Activated T-helper 2 cell treated with anti-CD3 and anti-CD28 coated beads, Interferon-gamma antibody, Interleukin-2, Interleukin-4, amounts not matched to agents 10 μg/mL and 5 μg/mL and 100 μg/mL, durations not matched to agents 14 hours and 24 hours and 36 hours (primary cell): Measurements from ENCODE around the gene SMR3B. TPM values are rescaled to one million over a fixed set of nuclear protein-coding genes. Genes with fewer than 3 reads are reported as not detected.

Source experiments
- DNase-seq: peaks from one replicate; pipeline ENCODE4 v3.0.0; 2021; ENCODE audit warnings: low spot score
- H3K27ac Mint-ChIP-seq: one replicate; pipeline ENCODE4 v1.8.0; 2021; ENCODE audit warnings: mixed read lengths
- H3K27me3 Mint-ChIP-seq: one replicate; pipeline ENCODE4 v1.8.0; 2021; ENCODE audit warnings: low read depth, mixed read lengths
- H3K36me3 Mint-ChIP-seq: one replicate; pipeline ENCODE4 v1.8.0; 2021; ENCODE audit warnings: low read depth, mixed read lengths
- H3K4me1 Mint-ChIP-seq: one replicate; pipeline ENCODE4 v1.8.0; 2021; ENCODE audit warnings: low read depth, mixed read lengths
- H3K4me3 Mint-ChIP-seq: one replicate; pipeline ENCODE4 v1.8.0; 2021; ENCODE audit warnings: low read depth, mild to moderate bottlenecking, moderate library complexity, mixed read lengths
- H3K9me3 Mint-ChIP-seq: one replicate; pipeline ENCODE4 v1.8.0; 2021; ENCODE audit warnings: mixed read lengths
- intact Hi-C: fragments of 100-400 bp; cut with micrococcal nuclease; formaldehyde crosslinking; loops from one replicate; pipeline ENCODE4 v1.15.1; 2023
- total RNA-seq: library from RNA; stranded (reverse); gene quantifications from 2 replicates; pipeline ENCODE4 v1.2.3, GENCODE V29; 2022

Gene SMR3B
- total RNA-seq = not detected in 2 replicates

DNA sequence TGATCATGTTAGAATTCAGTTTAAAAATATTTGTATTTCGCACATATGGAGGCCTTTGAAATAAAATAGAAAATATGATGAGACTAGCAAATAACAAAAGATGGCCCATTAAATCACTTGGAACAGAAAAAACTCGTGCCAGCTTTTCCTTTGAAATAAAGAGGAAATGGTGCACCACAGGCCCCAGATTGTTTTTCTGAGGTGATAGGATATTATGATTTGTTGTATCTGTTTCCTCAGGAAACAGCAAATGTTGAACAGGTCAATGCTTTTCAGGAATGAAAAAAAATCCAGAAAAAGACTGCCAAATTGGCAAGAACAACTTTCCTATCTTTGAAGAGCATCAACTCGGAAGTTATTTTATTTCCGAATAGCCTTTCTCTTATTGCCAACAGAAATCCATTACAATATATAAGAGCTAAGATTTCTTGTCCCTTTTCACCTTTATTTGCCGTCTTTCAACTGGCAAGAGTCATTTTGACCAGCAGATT is at the start of gene SMR3B:
SMR3B (plus strand) TSS at position 441 of the 491 bp plus-strand sequence. CDS start 1,380 bp downstream, outside the sequence.
- intact Hi-C loops = no loop called here
- Mint-ChIP-seq H3K36me3 (no peaks in the 10 kb centered on the region), H3K27me3 (no peaks in the 10 kb centered on the region), H3K27ac (no peak within 1 kb of the TSS), H3K4me3 (no peak within 1 kb of the TSS), H3K4me1 (no peaks in the 10 kb centered on the region), H3K9me3 (no peaks in the 10 kb centered on the region)
- DNase-seq = no peak

DNA sequence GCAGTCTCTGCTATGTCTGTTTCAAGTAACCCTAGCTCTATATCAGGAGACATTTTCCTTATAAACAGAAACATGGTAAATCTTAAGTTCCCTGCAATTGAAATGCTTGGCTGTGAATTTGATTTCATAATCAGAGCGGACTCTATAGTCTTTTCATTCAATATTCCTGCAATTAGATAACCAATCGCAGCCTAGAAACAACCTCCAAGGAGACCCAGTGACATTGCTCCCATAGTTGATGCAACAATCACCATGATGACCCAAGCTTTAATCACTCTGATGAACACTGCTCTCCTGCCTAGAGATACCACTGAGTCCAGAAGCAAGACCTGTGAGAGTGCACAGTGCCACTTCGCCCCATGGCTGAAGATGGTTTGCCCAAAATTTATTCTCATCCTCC is 48.2 kb upstream of the SMR3B start, which contains the start of gene CABS1:
CABS1 (plus strand) TSS at position 301 of the 400 bp plus-strand sequence; CDS start at position 360, 59 bp downstream.
- H3K4me1 Mint-ChIP-seq = no peaks in the 10 kb centered on the region
- no peak within 1 kb of the TSS for H3K4me3 Mint-ChIP-seq
- no peak for DNase-seq
- no peaks in the 10 kb centered on the region for H3K9me3 Mint-ChIP-seq
- H3K36me3 Mint-ChIP-seq = no peaks in the 10 kb centered on the region
- intact Hi-C loops = no loop called here
- no peak within 1 kb of the TSS for H3K27ac Mint-ChIP-seq
- H3K27me3 Mint-ChIP-seq = no peaks in the 10 kb centered on the region

GRCh38 chr4:70336043-70336442 is 46.9 kb upstream of the SMR3B start:
- H3K4me3 Mint-ChIP-seq = no peak overlapping the region
- intact Hi-C loops = no loop called here
- no peaks in the 10 kb centered on the region for H3K36me3 Mint-ChIP-seq
- no peaks in the 10 kb centered on the region for H3K4me1 Mint-ChIP-seq
- DNase-seq = no peak
- H3K27ac Mint-ChIP-seq = no peak overlapping the region
- no peaks in the 10 kb centered on the region for H3K9me3 Mint-ChIP-seq
- H3K27me3 Mint-ChIP-seq = no peaks in the 10 kb centered on the region

DNA sequence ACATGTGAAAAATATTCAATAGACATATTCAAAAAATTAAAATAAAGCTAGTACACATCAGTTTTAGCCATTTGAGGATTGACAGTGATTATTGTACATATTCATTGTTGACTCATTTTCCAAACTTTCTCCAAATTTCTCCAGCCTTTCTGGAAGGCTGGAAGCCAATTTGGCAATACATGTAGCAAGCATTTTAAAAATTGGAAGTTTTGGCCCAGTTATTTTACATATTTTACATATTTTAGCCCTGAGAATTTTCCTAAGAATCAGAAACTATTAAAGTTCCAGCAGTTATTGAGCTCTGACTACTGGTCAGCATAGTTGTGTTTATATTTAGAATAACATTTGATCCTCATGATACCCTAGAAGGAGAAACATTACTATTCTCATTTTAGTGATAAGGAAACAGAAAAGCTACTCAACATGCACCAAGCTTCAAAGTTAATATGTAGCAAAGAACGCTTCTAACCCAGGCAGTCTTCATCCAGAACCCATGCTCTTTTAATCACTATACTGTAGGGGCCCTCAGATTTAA is 45.0 kb upstream of the SMR3B start:
- Mint-ChIP-seq H3K36me3 (no peaks in the 10 kb centered on the region), H3K9me3 (no peaks in the 10 kb centered on the region), H3K27ac (no peak overlapping the region), H3K27me3 (no peaks in the 10 kb centered on the region), H3K4me1 (no peaks in the 10 kb centered on the region), H3K4me3 (no peak overlapping the region)
- no peak for DNase-seq
- intact Hi-C loops = no loop called here

- Mint-ChIP-seq H3K4me1 (no peaks in the 10 kb centered on the region), H3K4me3 (no peak overlapping the region), H3K27ac (no peak overlapping the region), H3K27me3 (no peaks in the 10 kb centered on the region), H3K36me3 (no peaks in the 10 kb centered on the region), H3K9me3 (no peaks in the 10 kb centered on the region)
- no peak for DNase-seq
- intact Hi-C loops = no loop called here
Observed at GRCh38 chr4:70356185-70356584, 26.7 kb upstream of the SMR3B start.

GRCh38 chr4:70359115-70359661 is 23.7 kb upstream of the SMR3B start:
- Mint-ChIP-seq H3K4me1 (no peaks in the 10 kb centered on the region), H3K27me3 (no peaks in the 10 kb centered on the region), H3K36me3 (no peaks in the 10 kb centered on the region), H3K27ac (no peak overlapping the region), H3K4me3 (no peak overlapping the region), H3K9me3 (no peaks in the 10 kb centered on the region)
- intact Hi-C loops = no loop called here
- no peak for DNase-seq

- no peak for DNase-seq
- intact Hi-C loops = no loop called here
- H3K27me3 Mint-ChIP-seq = no peaks in the 10 kb centered on the region
- H3K27ac Mint-ChIP-seq = no peak within 1 kb of the TSS
- H3K36me3 Mint-ChIP-seq = no peaks in the 10 kb centered on the region
- H3K4me1 Mint-ChIP-seq = no peaks in the 10 kb centered on the region
- H3K9me3 Mint-ChIP-seq = no peaks in the 10 kb centered on the region
- no peak within 1 kb of the TSS for H3K4me3 Mint-ChIP-seq
Observed at GRCh38 chr4:70360460-70360859, 22.5 kb upstream of the SMR3B start, which contains the start of gene SMR3A. Gene SMR3A, plus strand, starts transcription at chr4:70360760. Its CDS starts 1,356 bp downstream, at chr4:70362116.

DNA sequence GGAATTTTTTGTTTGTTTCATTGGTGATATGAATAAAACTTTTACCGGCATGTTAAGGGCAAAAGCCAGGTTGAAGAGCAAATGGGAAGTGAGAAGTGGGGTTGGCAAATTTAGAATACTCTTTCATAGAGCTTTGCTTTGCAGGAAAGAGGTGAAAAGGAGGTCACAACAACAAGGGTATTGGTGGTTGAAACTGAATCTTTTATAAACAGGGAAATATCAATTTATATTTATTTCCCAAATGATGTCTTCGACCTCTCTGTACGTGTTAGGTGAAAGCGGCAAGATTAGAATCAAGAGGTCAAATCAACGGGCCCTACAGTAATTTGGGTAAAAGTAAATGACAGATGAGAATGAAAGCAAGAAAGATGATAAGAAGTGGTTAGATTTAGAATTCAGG is 18.9 kb upstream of the SMR3B start:
- no peaks in the 10 kb centered on the region for H3K9me3 Mint-ChIP-seq
- H3K4me1 Mint-ChIP-seq = no peaks in the 10 kb centered on the region
- no peaks in the 10 kb centered on the region for H3K36me3 Mint-ChIP-seq
- H3K27ac Mint-ChIP-seq = no peak overlapping the region
- no peak overlapping the region for H3K4me3 Mint-ChIP-seq
- intact Hi-C loops = no loop called here
- no peaks in the 10 kb centered on the region for H3K27me3 Mint-ChIP-seq
- no peak for DNase-seq

DNA sequence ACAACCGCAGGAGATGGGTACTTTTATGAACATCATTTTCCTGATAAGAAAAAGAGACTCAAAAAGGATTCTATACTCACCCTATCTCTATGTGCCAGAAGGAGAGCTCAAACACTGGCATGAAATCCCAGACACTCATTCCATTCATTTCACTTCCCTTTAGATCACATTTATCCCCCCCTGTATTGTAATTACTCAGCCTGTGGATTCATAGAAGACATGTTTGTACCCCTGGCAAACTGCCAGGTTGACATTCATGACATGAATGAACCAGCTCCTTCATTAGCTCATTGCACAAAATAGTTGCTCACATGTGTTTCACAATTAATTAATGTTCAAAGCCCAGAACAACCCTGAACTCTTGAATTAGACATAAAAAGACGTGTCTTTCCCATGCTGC is 17.5 kb upstream of the SMR3B start:
- Mint-ChIP-seq H3K36me3 (no peaks in the 10 kb centered on the region), H3K4me1 (no peaks in the 10 kb centered on the region), H3K9me3 (no peaks in the 10 kb centered on the region), H3K27ac (no peak overlapping the region), H3K27me3 (no peaks in the 10 kb centered on the region), H3K4me3 (no peak overlapping the region)
- no peak for DNase-seq
- intact Hi-C loops = no loop called here

GRCh38 chr4:70367813-70368212 is 15.1 kb upstream of the SMR3B start:
- no peak for DNase-seq
- Mint-ChIP-seq H3K4me1 (no peaks in the 10 kb centered on the region), H3K27ac (no peak overlapping the region), H3K27me3 (no peaks in the 10 kb centered on the region), H3K4me3 (no peak overlapping the region), H3K36me3 (no peaks in the 10 kb centered on the region), H3K9me3 (no peaks in the 10 kb centered on the region)
- intact Hi-C loops = no loop called here

DNA sequence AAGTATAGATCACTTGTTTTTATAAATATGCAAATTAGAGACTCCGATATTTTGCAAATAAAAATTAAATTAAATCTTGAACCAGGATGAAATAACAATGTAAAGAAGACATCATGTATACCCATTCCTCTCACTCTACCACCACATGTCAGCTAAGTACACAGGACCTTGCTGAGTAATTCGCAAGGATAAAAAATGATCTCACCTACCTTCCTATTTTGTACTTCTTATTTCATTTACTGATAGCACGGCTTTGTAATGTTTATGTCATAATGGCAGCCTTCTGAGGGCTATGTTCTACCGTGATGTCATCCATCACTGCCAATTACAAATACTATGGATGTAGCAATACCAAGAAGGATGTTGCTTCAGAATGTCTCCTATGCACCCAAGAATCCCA is 10.9 kb upstream of the SMR3B start:
- Mint-ChIP-seq H3K4me1 (no peaks in the 10 kb centered on the region), H3K36me3 (no peaks in the 10 kb centered on the region), H3K27me3 (no peaks in the 10 kb centered on the region), H3K27ac (no peak overlapping the region), H3K9me3 (no peaks in the 10 kb centered on the region), H3K4me3 (no peak overlapping the region)
- no peak for DNase-seq
- intact Hi-C loops = no loop called here

- Mint-ChIP-seq H3K36me3 (no peaks in the 10 kb centered on the region), H3K27me3 (no peaks in the 10 kb centered on the region), H3K4me1 (no peaks in the 10 kb centered on the region), H3K27ac (no peak overlapping the region), H3K4me3 (no peak overlapping the region), H3K9me3 (no peaks in the 10 kb centered on the region)
- intact Hi-C loops = no loop called here
- DNase-seq = no peak
Observed at GRCh38 chr4:70372760-70373159, 10.2 kb upstream of the SMR3B start.

DNA sequence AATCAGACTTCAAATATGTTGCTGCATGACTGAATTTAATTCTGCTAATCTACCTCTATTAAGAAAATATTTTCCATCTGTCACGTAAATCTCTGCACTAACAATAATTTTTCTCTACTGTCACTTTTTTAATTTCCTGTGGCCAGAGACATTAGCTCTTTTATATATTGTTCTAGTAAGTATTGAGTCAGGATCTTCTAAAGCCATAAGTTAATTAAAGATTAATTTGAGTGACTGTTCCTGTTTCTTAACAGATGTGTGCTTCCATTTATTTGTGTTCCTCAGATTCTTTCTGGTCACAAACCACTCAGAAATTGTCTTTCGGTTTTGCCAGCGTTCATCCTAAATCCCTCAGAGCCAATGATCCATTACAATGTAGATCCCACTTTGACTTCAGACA is 2.4 kb upstream of the SMR3B start:
- no peak overlapping the region for H3K4me3 Mint-ChIP-seq
- intact Hi-C loops = no loop called here
- H3K27me3 Mint-ChIP-seq = no peaks in the 10 kb centered on the region
- H3K4me1 Mint-ChIP-seq = no peaks in the 10 kb centered on the region
- no peak overlapping the region for H3K27ac Mint-ChIP-seq
- no peak for DNase-seq
- H3K9me3 Mint-ChIP-seq = no peaks in the 10 kb centered on the region
- H3K36me3 Mint-ChIP-seq = no peaks in the 10 kb centered on the region
